Measurements from ENCODE around the gene FANCI. TPM values are rescaled to one million over a fixed set of nuclear protein-coding genes. Genes with fewer than 3 reads are reported as not detected.
A peak's percentile ranks its signal among the peaks of the same experiment; 100 is the strongest.

FANCI gene
- total and polyA plus RNA-seq, 8 donors = 19.8 to 56.3 (median 34.2) TPM

DNA sequence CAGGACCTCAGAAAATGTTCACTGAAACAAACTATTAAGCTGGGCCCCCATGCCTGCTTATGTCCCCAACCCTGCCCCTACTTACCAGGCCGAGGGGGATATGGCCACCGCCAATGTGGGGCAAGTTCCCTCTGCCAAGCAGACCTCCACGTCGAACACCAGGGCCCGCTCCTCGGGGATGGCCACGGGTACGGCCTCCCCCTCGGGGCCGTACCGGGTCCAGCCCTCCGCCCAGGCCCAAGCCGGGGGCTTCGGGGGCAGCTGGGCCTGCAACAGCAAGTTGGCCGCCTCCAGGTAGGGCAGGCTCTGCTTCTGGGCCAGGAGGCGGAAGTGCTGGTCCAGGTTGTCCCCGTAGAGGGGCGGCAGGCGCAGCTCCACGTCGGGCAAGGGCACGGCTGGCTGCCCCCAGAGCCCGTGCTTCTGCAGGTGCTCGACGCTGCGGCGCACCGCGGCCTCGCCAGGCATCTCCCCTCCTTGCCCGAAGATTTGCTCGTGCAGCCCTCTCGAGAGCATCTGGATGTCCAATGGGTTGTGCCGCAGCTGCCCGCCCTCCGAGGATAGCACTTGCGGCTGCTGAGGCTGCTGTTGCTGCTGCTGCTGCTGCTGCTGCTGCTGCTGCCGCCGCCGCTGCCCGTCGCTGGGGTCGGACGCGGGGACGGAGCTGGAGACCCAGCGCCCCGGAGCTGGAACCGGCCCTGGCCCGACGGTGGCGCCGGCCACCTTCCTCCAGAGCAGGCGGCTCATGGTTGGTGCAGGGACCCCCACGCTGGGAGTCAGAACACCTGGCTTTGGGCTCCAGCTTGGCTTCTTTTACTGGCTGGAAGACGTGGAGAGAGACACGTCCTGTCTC lies 89.5 kb downstream of the FANCI start:
- H3K27ac ChIP-seq = peak overlapping the region in 1 of 2 donors; percentile 95
- ATAC-seq = no peak
- peak overlapping the region; percentile 93 to 99 for H3K4me3 ChIP-seq
- peaks cover 0 to 53% of the 10 kb centered on the region in 2 donors for H3K36me3 ChIP-seq
- intact Hi-C loops (cut with DNase I) = no loop called here
- DNase-seq = no peak
- H3K9me3 ChIP-seq = no peaks in the 10 kb centered on the region
- H3K27me3 ChIP-seq = peaks cover 0 to 6% of the 10 kb centered on the region in 2 donors
- H3K4me1 ChIP-seq = peaks cover 30 to 54% of the 10 kb centered on the region in 2 donors
- TF ChIP-seq CTCF (IDR thresholded peaks at IDR 0.05) = no peak

DNA sequence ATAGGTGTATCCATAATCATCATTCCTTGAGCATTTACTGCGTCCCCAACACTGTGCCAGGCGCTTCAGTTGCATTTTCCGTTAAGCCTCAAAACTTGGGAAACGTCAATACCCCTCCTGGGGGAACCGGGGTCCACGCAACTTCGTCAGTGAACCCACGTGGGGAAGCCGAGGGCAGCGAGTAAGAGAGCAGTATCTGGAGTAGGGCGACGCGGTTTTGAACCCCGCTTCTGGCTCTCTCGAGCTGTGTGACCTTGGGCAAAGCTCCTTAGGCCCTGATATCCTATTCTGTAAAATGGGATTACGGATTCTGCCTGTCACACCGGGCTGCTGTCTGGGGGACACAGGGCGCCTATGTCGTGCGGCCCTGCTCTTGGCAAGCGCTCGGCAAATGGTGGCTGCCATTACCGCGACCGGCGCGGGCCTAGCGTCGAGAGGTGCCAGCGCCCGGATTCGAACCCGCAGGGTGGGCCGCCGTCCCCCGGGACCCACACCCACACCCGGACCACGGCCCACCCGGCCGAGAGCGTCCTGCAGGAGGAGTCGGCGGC lies 90.3 kb downstream of the FANCI start:
- peaks cover 30 to 54% of the 10 kb centered on the region in 2 donors for H3K4me1 ChIP-seq
- H3K27ac ChIP-seq = peak overlapping the region; percentile 87 to 95
- intact Hi-C loops (cut with DNase I) = no loop called here
- DNase-seq = peak in 1 of 4 donors; percentile 44
- ATAC-seq = no peak
- peaks cover 0 to 6% of the 10 kb centered on the region in 2 donors for H3K27me3 ChIP-seq
- H3K36me3 ChIP-seq = peaks cover 0 to 45% of the 10 kb centered on the region in 2 donors
- H3K9me3 ChIP-seq = no peaks in the 10 kb centered on the region
- H3K4me3 ChIP-seq = peak overlapping the region; percentile 93 to 99
- no peak for TF ChIP-seq CTCF (IDR thresholded peaks at IDR 0.05)

DNA sequence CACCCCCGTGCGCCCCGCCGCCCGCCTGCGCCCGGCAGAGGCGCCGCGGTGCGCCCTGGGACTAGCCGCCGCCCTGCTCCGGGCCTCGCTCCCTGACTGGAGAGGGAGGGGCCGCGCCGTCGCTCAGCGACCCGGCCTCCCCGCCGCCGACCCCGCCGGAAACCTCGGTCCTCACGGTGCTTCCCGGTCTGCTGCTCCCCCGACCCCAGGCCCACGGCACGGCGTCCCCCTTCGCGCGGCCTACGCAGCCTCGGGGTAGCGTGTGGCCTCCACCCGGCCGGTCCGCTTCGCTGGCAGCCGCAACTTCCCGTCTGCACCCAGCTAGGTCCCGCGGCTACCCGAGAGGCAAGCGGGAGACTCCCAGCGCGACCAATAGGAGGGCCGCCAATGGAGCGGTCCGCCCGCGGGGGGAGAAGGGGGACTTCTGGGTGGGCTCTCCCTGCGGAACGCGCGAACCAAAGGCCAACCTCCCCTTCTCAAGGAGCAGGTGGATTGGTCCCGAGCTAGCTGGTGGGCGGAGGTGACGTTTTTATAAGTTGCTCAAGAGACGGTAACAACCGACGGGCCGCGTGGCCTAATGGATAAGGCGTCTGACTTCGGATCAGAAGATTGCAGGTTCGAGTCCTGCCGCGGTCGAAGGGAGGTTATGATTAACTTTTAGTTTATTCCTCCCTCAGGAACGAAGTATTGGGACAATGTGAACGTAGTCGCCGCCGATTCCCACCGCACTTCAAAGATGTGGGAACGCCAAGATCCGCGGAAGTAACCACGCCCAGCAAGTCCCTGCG lies 90.9 kb downstream of the FANCI start, which contains the start of gene POLG:
Gene POLG, minus strand, starts transcription at position 315 of the 788 bp plus-strand sequence. CDS start 1,070 bp downstream, outside the sequence.
- TF ChIP-seq CTCF (IDR thresholded peaks at IDR 0.05) = no peak
- H3K9me3 ChIP-seq = no peaks in the 10 kb centered on the region
- H3K4me1 ChIP-seq = peaks cover 30 to 52% of the 10 kb centered on the region in 2 donors
- DNase-seq (peak; percentile 97 to 99 (median 99)), ATAC-seq (peak; percentile 96)
- peaks cover 0 to 6% of the 10 kb centered on the region in 2 donors for H3K27me3 ChIP-seq
- H3K27ac ChIP-seq = peak within 1 kb of the TSS; percentile 87 to 95
- intact Hi-C loops (cut with DNase I) = no loop called here
- H3K4me3 ChIP-seq = peak within 1 kb of the TSS; percentile 93 to 99
- peaks cover 0 to 38% of the 10 kb centered on the region in 2 donors for H3K36me3 ChIP-seq

GRCh38 chr15:89335298-89336041 lies 91.7 kb downstream of the FANCI start:
- no peak for TF ChIP-seq CTCF (IDR thresholded peaks at IDR 0.05)
- intact Hi-C loops (cut with DNase I) = no loop called here
- Histone ChIP-seq H3K27ac (peak overlapping the region in 1 of 2 donors; percentile 95), H3K4me3 (peak overlapping the region; percentile 15 to 93), H3K27me3 (peaks cover 0 to 6% of the 10 kb centered on the region in 2 donors), H3K4me1 (peaks cover 30 to 44% of the 10 kb centered on the region in 2 donors), H3K36me3 (peaks cover 0 to 30% of the 10 kb centered on the region in 2 donors), H3K9me3 (no peaks in the 10 kb centered on the region)
- peak in 3 of 4 donors; percentile 36 to 47 (median 45) for DNase-seq
- peak; percentile 18 for ATAC-seq

Measured in left lung (tissue), 10 donors.